ENCODE data around the gene STAB2. TPM values are rescaled to one million over a fixed set of nuclear protein-coding genes. Genes with fewer than 3 reads are reported as not detected.

STAB2 gene
- total RNA-seq, 2 experiments from 2014 or later = not detected

DNA sequence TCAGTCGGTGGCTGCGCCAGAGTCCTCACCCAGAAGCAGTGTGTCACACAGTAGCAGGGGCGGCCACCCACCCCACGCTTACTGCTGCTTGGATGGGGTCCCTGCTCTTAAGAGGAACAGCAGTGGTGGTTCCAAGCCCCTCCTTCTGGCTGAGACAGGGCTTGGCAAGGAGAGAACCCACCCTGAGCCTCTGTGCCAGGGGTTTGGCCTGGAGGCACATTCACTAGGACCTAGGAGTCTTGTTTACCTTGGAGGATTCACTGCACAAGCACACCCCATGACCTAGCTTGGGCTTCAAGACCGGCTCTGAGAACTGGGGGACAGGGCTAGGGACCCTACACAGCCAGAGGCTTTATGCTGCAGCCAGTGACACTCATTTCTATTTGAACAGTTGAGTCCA lies 175.4 kb downstream of the STAB2 start:
- POLR2A ChIA-PET = no interaction called here
- BruUV-seq (replicated peaks) = no TSS peak
- Histone ChIP-seq H3K4me1 (ENCODE audit: insufficient read depth, low read length, poor library complexity, severe bottlenecking) (no peaks in the 10 kb centered on the region), H3K27ac (ENCODE audit: low read depth, low read length, poor library complexity, severe bottlenecking) (no peak overlapping the region), H3K4me2 (ENCODE audit: low read length) (no peak overlapping the region), H3K9me2 (ENCODE audit: insufficient read depth, low read length) (no peaks in the 10 kb centered on the region), H3K9me3 (ENCODE audit: low read length) (no peaks in the 10 kb centered on the region), H3K36me3 (ENCODE audit: insufficient read depth, low read length) (no peaks in the 10 kb centered on the region), H2AFZ (ENCODE audit: low read length) (no peak overlapping the region), H4K20me1 (ENCODE audit: insufficient read depth, low read length) (no peaks in the 10 kb centered on the region), H3K4me3 (ENCODE audit: low read depth, low read length, poor library complexity, severe bottlenecking) (no peak overlapping the region), H3K79me2 (ENCODE audit: insufficient read depth, low read depth, low read length) (no peaks in the 10 kb centered on the region)
- DNase-seq (ENCODE audit: low spot score) = no peak
- TF ChIP-seq EZH2phosphoT487 (IDR thresholded peaks at IDR 0.05; ENCODE audit: borderline replicate concordance, low read depth, low read length) = no peak
- TF ChIP-seq, protein P1, sequence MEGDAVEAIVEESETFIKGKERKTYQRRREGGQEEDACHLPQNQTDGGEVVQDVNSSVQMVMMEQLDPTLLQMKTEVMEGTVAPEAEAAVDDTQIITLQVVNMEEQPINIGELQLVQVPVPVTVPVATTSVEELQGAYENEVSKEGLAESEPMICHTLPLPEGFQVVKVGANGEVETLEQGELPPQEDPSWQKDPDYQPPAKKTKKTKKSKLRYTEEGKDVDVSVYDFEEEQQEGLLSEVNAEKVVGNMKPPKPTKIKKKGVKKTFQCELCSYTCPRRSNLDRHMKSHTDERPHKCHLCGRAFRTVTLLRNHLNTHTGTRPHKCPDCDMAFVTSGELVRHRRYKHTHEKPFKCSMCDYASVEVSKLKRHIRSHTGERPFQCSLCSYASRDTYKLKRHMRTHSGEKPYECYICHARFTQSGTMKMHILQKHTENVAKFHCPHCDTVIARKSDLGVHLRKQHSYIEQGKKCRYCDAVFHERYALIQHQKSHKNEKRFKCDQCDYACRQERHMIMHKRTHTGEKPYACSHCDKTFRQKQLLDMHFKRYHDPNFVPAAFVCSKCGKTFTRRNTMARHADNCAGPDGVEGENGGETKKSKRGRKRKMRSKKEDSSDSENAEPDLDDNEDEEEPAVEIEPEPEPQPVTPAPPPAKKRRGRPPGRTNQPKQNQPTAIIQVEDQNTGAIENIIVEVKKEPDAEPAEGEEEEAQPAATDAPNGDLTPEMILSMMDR (conservative IDR thresholded peaks at IDR 0.05; ENCODE audit: low read length) = no peak
- intact Hi-C loops (cut with micrococcal nuclease; ENCODE audit: unreplicated experiment) = no loop called here
- CTCF ChIA-PET (ENCODE audit: unreplicated experiment) = no interaction called here

DNA sequence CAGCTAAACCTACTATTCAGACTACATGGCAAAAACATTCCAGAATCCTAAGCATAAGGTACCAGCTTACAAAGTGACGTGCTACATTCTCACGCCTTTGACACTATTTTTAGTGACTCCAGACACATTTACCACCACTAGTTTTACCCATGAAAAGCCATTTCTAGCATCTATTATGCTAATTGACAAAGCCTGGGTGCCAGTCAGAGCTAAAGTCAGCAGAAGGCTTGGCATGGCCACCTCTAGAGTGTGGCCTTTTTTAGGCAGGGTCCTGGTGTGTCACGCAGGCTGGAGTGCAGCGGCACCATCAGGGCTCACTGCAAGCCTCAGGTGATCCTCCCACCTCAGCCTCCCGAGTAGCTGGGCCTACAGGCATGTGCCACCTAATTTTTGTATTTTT lies 178.2 kb downstream of the STAB2 start:
- CTCF ChIA-PET (ENCODE audit: unreplicated experiment) = no interaction called here
- Histone ChIP-seq H2AFZ (ENCODE audit: low read length) (no peak overlapping the region), H3K4me1 (ENCODE audit: insufficient read depth, low read length, poor library complexity, severe bottlenecking) (no peaks in the 10 kb centered on the region), H3K36me3 (ENCODE audit: insufficient read depth, low read length) (no peaks in the 10 kb centered on the region), H3K9me2 (ENCODE audit: insufficient read depth, low read length) (no peaks in the 10 kb centered on the region), H4K20me1 (ENCODE audit: insufficient read depth, low read length) (no peaks in the 10 kb centered on the region), H3K79me2 (ENCODE audit: insufficient read depth, low read depth, low read length) (no peaks in the 10 kb centered on the region), H3K9me3 (ENCODE audit: low read length) (no peaks in the 10 kb centered on the region), H3K4me3 (ENCODE audit: low read depth, low read length, poor library complexity, severe bottlenecking) (no peak overlapping the region), H3K27ac (ENCODE audit: low read depth, low read length, poor library complexity, severe bottlenecking) (no peak overlapping the region), H3K4me2 (ENCODE audit: low read length) (no peak overlapping the region)
- TF ChIP-seq, protein P1 (conservative IDR thresholded peaks at IDR 0.05; ENCODE audit: low read length) = no peak
- no peak for TF ChIP-seq EZH2phosphoT487 (IDR thresholded peaks at IDR 0.05; ENCODE audit: borderline replicate concordance, low read depth, low read length)
- intact Hi-C loops (cut with micrococcal nuclease; ENCODE audit: unreplicated experiment) = no loop called here
- POLR2A ChIA-PET = interaction anchor here (0.5 kb wide), 1 partner anchor 481 kb away, joined by 4 read pairs; no protein-coding TSS in a partner anchor
- DNase-seq (ENCODE audit: low spot score) = no peak
- no TSS peak for BruUV-seq (replicated peaks)

DNA sequence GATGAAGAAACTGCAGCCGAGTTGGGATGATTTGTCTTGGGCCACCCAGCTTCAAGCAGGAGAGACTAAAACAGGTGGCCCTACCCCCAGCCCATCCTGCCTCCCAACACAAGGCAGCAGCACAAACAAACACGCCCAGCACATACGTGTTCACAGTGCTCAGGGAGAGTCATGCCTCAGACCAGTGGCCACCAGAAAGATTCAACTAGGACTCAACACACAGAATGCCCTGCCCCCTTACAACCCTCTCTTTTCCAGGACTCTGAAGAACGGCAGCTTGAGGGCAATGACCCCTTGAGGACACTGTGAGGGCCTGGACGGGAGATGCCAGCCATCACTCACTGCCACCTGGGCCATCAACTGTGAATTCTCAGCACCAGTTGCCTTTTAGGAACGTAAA lies 179.0 kb downstream of the STAB2 start:
- Histone ChIP-seq H3K4me3 (ENCODE audit: low read depth, low read length, poor library complexity, severe bottlenecking) (no peak overlapping the region), H3K79me2 (ENCODE audit: insufficient read depth, low read depth, low read length) (no peaks in the 10 kb centered on the region), H2AFZ (ENCODE audit: low read length) (no peak overlapping the region), H3K4me2 (ENCODE audit: low read length) (no peak overlapping the region), H4K20me1 (ENCODE audit: insufficient read depth, low read length) (no peaks in the 10 kb centered on the region), H3K9me3 (ENCODE audit: low read length) (no peaks in the 10 kb centered on the region), H3K9me2 (ENCODE audit: insufficient read depth, low read length) (no peaks in the 10 kb centered on the region), H3K4me1 (ENCODE audit: insufficient read depth, low read length, poor library complexity, severe bottlenecking) (no peaks in the 10 kb centered on the region), H3K27ac (ENCODE audit: low read depth, low read length, poor library complexity, severe bottlenecking) (no peak overlapping the region), H3K36me3 (ENCODE audit: insufficient read depth, low read length) (no peaks in the 10 kb centered on the region)
- TF ChIP-seq, protein P1 (conservative IDR thresholded peaks at IDR 0.05; ENCODE audit: low read length) = no peak
- TF ChIP-seq EZH2phosphoT487 (IDR thresholded peaks at IDR 0.05; ENCODE audit: borderline replicate concordance, low read depth, low read length) = no peak
- BruUV-seq (replicated peaks) = no TSS peak
- CTCF ChIA-PET (ENCODE audit: unreplicated experiment) = no interaction called here
- POLR2A ChIA-PET = interaction anchor here (0.5 kb wide), 1 partner anchor 480 kb away, joined by 4 read pairs; no protein-coding TSS in a partner anchor
- DNase-seq (ENCODE audit: low spot score) = no peak
- intact Hi-C loops (cut with micrococcal nuclease; ENCODE audit: unreplicated experiment) = no loop called here
